Activated T-cell treated with anti-CD3 and anti-CD28 coated beads, Interleukin-2, amount 50 U/mL, for 1 hour (primary cell): ENCODE data around the gene CPT1C.

Experiments used
- DNase-seq: peaks from one replicate; pipeline ENCODE4 v3.0.0-alpha.2; 2020

CPT1C gene

DNA sequence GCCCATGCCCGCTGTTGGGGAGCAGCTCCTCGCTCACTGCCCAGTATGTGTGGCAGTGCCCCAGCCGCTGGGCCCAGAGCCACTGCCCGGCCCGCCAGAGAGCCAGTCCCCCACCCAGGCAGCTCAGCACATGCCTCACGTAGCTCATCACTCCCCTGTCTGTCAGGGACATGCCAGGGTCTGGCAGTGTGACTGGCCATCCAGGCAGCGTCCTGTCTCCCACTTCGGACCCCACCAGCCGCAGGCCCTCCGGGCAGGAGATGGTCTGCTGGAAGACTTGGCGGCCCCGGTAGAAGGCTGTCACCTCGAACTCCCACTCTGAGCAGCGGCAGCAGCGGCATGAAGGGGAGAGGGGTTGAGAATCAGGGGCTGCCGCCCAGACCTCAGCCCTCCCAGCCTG lies 28.9 kb upstream of the CPT1C start:
- no peak for DNase-seq

DNA sequence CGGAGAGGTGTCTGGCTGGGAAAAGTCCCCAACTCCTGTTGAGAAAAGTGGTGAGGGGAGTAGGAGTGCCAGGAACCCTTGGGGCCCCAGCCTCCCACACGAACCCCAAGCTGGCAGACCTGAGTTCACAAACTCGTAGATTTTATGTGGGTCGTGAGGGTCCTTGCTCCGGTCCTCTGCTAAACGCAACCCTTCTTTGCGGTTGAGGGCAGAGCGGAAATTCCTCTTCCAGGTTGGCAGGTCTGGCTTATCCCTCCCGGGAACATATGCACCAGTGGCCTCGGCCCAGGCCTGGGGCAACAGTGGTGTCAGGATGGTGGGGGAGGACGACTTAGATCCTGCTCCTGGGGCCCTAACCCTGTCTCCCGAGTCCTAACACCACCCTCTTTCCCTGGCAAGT lies 27.7 kb upstream of the CPT1C start:
- DNase-seq: no peak

DNA sequence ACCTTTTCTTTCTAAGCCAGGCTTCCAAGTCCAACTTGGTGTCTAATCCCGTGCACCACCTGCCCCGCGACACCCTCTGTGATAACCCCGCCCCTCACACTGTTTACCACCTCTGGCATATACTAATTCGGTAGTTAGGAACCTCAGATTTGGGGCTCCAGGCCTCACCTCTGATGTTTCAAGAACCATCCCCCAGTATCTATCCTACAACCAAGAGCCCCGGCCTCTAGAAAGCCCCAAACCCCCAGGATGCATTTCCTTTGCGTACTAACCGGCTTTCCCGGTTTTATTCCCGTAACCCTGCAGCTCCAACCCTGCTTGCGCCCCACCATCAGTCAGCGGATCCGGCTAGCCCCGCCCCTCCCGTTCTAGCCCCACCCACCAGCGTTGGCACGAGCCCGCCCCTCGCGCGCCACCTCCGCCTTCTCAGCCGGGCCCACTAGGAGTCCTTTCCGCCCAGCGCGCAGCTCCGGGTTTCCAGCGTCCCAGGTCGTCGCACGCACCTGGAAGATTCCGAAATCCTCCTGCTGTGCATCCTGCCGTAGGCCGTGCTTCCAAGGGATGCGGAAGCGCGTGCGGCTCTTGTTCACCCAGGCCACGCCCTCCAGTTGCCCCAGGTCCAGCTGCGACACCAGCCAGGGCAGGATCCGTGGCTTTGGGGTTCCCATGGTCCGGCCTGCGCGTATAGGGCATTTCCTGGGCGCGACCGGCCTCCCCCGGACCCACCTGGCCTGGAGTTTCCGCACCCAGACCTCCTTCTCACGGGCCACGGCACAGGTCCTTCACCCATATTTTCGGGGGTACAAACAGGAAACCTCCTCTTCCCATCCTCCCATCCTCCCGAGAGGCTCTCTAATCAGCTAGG lies 26.5 kb upstream of the CPT1C start:
- peak; percentile 93 for DNase-seq

DNA sequence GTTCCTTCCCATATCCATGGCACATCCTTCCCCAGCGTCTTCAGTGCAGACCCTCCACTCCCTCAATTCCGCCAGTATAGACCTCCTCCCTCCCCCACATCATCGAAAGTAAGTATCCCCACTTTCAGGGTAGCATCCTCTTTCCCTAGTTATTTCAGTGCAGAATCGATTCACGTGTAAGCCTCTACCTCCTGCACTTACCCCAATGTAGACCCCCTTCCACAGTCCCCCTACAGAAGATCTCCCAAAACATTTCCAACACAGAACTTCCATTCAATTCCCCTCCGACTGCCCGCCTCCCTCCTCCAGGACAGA lies 25.9 kb upstream of the CPT1C start:
- no peak for DNase-seq

DNA sequence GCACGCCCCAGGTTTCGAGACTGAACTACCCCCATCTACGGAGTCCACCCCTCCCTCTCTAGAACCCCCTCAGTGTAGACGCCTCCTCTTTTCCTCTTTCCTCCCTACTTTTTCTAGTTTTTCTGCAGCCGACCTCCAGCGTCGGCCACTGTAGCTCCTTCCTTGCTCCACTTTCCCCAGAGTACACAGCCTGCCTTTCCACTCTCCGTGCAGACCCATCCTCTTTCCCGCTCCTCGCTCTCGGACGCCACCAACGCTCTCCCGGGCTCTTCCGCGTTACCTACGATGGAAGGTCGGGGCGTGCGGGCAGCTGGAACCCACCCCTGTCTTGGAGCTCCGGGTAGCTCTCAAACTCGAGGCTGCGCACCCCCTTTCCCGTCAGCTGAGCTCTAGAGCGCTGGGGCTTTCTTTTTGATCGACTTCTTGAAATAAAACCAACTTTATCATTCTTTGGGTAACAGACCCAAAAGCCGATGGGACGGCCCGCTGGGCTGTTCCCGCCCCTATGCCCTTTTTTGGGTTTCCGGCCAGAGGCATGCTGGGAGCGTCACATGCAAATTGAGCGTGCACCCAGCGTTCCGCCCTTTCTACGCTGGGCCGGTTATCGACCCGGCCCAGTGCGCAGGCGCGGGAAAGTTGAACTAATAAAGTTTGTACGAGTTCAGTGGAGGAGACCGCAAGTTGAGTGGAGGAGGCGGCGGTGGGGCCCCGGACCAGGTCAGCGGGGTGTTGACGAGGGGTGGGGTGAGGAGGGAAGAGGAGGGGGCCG lies 25.4 kb upstream of the CPT1C start, which contains the start of the genes BCL2L12 and IRF3:
Gene BCL2L12 (plus strand): TSS at position 583 of the 769 bp plus-strand sequence. CDS start 760 bp downstream, outside the sequence.
Gene IRF3 (minus strand): TSS at position 507 of the 769 bp plus-strand sequence. CDS start 1,019 bp downstream, outside the sequence.
- peak; percentile 100 for DNase-seq

DNA sequence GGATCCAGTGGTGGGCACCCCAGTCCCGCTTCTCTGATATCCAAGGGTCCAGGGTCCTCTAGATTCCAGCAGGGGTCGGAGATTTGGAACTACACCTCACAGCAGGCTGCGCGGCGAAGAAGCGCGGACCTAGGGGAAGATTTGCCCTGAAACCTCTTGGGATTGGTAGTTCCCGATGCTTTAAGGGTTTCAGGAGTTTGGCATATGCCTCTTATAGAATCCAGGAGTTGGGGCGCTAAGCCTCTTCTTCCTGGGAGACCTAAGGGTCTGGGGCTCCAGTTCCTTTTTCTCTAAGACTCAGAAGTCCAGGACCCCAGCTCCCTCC lies 24.8 kb upstream of the CPT1C start:
- no peak for DNase-seq

DNA sequence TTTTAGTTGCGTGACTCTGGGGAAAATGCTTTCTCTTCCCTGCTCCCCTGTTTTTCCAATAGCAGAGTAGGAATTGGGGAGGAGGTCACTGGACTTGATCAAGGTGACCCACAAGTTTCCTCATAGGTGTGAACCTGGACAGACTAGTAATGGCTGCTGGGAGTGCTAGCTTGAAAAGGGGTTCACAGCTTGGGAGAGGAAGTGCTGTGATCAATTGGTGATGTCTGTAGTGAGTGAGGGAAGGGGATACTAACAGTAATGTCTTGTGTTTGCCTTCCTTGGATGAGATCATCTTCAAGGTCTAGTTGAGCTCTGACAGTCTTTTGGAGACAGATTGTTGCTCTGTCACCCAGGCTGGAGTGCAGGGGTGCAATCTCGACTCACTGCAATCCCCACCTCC lies 23.4 kb upstream of the CPT1C start:
- DNase-seq: no peak

DNA sequence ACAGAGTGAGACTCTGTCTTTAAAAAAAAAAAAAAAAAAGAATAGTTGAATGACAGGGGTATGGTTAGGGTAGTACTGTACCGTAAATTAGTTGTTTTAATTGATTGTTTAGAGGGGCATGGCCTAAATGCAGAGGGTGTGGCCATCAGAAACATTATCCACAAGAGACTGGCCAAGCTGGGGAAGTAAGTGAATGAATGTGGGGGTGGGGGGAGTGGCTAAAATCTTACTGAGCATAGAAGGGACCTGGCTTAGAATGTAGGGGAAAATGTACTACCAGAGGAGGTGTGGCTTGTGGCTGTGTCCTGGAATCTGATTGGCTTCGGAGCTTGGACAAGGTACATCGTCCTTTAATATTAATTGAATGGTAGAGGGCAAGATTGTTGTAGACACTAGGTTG lies 21.4 kb upstream of the CPT1C start:
- DNase-seq: no peak

DNA sequence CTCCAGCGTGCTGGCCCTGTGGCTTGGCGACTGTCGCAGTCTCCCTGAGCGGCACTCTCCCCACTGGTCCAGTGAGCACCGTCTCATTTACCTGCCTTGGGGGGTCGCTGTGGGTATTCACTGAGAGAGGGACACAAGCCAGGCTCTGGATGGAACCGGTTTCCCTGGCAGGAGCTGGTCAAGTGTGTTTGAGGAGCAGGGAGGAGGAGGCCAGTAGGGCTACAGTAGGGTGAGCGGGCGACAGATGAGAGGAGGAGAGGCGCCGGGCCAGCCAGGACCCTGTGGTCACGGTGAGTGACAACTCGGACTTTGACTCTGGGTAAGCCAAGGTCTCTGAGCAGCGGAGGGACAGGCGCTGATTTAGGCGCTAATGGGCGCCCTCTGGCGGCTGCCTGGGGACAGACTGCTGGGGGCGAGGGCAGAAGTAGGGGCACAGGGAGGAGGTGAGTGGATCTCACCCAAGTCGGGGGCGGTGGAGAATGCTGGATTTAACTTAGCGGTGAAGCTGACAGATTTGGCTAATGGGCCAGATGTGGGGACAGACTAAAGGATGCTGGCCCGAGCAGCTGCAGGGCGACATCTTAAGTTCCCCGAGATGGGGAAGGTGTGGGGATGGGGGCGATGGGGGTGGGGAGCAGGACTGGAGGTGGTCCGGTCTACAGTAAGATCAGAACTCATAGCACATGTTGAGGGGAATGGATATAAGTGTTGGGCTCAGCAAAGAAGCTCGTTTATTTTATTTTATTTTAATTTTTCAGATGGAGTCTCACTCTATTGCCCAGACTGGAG lies 18.6 kb upstream of the CPT1C start:
- peak; percentile 79 for DNase-seq

DNA sequence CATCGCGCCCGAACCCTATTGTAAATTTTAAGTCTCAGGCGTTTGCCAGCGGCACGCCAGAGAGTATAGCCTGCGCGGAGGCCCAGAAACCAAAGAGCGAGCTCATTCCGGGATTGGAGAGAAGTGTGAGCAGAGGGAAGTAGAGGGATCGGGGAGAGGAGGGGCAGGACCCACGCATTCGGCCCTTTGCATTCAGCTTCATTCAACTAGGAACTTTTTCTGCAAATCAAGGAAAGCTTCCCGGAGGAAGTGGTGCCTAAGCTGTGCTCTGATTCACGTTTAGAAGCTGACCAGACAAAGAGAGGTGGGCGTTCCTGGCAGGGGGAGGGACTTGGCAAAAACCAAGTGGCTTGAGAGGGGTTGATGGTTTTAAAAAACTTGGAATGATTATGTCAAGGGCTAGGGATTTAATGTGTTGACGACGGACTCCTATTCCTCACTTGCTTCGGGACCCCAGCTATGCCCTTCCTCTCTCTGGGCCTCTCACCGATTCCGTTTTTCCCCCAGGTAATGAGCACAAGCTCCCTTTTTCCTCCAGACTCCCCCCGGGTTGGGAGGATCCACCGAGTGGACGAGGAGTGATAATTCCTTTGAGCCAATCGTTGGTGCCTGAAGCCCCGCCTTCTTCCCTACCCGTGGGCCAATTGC lies 14.7 kb upstream of the CPT1C start:
- no peak for DNase-seq

DNA sequence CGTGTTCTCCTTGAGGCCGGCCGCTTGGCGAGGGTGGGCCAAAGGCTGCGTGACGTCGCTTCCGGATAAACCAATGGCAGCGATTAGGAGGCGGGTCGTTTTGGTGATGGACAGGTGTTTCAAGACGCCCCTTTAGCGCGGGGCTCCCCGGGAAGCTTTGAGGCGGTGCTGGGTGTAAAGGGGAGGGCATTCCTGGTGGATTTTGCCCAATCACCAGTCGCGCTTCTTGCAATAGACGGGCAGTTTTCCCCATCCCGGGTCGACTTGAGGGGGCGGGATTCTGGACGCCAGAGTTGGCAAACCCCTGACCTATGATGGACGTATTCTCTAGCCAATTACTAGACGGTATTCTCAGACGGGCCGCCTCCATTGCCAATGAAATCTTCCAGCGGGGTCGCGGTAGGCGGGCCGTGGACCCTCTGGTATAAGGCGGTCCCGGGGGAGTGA lies 14.1 kb upstream of the CPT1C start:
- peak; percentile 97 for DNase-seq

DNA sequence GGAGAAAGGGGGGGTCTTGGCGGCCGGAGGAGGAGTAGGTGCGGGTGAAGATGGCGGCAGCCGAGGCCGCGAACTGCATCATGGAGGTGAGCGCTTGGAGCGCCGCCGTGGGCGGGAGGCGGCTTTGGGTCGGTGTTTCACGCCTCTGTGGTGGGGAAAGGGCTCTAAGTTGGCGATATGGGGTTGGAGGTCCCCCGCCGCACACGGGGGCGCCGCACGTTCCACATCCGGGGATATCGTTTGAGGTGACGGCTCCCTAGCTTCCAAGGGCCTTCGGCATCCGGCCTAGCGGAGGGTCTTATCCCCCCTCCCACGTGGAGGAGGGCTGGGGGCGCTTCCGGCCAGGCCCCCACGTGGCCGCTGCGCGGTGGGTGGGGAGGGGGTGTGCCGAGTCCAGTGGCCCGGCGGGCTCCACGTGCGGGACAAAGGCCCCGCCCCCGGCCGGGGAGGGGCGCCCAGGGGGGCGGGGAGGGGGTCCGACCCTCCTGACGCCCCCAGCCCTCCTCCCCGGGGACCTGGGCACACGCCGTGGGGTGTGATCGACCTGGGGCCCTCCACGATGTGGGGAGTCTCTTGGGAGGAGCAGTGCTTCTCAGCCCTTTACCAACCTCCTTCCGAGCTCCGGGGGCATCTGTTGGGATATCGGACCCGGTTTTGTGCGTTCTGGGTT lies 13.6 kb upstream of the CPT1C start, which contains the start of gene PRMT1:
Gene PRMT1 (plus strand): TSS at position 41 of the 670 bp plus-strand sequence. CDS start 10 bp downstream, at position 51.
- no peak for DNase-seq

DNA sequence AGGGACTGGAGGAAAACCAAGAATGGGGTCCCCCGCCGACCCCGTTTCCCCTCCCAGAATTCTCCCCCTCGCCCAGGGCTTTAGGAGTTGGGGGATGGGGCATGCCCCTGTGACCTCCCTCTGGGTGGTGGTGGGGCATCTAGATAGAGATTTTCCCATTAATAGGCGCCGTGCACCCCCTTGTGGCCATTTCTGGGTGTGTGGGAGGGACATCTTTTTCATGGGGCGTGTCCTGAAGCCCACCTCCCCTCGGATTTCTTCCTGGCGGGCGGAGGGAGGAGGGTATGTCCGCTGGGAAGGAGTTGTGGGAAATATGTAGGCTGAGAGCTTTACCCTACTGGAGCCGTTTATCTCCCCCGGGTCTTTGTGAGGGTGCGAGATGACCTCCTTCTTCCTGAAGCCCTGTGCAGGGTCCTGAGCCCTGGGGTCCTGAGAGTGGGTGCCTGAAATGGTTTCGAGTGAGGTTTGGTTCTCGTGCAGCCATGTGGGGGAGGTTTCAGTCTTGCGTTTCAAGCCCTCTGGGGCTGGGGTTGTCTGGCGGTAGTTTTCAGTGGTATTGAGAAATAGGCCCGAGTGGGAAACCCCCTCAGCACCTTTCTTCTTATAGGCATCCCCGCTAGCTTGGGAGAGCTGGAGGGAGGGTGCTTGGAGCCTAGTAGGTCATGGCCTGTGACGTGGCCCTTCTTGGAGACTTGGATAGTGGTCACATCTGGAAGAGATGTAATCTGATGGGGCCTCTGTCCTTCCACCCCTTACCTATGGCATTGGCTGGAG lies 12.8 kb upstream of the CPT1C start:
- DNase-seq: peak; percentile 85

DNA sequence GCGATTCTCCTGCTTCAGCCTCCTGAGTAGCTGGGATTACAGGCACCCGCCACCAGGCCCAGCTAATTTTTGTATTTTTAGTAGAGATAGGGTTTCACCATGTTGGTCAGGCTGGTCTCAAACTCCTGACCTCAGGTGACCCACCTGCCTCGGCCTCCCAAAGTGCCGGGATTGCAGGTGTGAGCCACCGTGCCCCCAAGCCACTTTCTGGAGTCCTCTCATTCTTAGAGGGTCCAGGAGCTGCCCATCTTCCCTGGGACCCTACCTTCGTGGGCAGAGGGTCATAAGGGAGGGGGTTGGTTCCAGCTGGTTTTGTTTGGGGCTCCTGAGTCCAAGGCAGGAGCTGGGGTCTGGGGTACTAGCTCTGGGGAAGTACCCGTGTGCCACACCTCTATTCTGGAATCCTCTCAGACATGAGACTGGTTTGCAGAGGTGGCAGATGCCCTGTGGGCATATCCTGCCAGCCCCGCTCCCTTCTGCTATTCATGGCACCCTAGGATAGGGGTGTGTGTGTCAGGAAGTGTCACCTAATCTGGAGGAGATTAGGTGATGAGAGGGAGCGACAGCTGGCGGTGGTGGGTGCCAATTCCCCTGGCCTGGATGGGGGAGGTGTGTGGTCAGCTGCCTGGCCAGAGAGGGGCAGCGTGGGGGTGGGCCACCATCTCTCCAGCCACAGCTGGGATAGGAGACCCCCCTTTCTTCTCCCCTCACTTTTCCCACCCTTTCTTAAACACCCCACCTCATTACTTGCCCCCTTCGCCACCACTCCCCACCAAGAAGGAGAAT lies 11.7 kb upstream of the CPT1C start:
- no peak for DNase-seq

DNA sequence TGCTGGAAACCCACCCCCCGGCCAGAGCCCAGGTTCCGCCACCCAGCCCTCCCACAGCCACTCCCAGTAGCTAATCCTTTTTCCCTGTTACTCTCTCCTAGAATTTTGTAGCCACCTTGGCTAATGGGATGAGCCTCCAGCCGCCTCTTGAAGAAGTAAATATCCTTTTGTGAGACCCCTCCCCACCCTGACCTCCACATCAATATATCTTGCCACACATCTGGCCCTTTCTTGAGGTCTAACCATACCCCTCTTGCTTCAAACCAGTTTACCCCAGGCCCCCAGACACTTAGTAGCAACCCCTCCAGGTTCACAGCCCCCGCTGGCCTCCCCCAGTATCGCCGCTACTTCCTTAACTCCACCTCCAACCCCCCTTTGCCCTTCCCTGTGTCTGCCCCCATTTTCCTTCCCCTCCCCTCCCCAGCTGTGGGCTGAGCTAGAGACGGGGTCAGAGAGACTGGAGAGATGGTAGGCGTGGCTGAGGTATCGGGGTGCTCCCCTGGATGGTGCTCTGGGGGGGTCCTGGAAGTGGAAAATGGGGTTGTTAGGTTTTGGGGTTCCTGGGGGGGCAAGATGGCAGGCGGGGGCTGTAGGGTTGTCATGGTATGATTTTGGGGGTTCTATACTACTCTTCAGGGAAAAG lies 11.0 kb upstream of the CPT1C start:
- no peak for DNase-seq

DNA sequence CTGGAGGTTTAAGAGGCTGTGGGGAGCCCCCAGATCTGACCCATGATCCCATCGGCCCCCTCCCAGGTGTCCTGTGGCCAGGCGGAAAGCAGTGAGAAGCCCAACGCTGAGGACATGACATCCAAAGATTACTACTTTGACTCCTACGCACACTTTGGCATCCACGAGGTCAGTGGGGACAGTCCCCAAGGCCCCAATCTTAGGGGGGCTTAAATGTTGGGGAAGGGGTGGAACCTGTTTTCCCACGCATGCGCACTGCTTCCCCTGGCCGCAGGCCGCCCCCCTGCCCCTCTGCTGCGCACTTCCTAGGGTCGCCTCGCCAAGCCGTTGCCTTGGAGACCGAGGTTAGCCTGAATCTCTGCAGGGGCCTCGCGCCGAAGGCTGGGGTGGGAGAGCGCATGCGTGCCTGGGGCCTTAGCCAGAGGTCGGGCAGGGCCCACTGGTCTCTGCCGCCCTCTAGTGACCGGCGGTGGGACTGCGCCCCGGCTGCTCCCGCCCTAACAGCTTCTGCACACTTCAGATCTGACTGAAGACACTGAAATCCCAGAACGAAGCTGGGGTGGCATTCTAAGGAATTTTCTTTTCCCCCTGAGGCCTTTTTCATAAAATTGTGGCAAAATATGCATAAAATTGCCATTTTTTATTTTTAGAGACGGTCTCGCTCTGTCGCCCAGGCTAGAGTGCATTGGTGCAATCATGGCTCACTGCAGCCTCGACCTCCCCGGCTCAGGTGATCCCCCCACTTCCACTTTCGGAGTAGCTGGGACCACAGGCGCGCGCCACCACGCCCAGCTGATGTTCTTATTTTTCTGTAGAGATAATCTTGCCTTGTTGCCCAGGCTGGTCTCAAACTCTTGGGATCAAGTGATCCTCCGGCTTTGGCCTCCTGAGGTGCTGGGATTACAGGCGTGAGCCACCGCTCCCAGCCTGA lies 10.2 kb upstream of the CPT1C start:
- peak; percentile 97 for DNase-seq

DNA sequence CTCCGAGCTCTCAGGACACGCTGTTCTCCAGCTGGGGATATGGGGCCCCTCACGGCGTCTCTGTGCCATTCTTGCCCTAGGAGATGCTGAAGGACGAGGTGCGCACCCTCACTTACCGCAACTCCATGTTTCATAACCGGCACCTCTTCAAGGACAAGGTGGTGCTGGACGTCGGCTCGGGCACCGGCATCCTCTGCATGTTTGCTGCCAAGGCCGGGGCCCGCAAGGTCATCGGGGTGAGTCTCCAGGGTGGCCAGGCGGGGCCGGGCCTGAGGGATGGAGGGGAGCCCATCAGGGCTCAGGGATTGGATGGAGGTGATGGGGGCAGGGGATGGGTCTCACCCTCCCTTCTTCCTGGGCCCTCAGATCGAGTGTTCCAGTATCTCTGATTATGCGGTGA lies 9.1 kb upstream of the CPT1C start:
- no peak for DNase-seq

DNA sequence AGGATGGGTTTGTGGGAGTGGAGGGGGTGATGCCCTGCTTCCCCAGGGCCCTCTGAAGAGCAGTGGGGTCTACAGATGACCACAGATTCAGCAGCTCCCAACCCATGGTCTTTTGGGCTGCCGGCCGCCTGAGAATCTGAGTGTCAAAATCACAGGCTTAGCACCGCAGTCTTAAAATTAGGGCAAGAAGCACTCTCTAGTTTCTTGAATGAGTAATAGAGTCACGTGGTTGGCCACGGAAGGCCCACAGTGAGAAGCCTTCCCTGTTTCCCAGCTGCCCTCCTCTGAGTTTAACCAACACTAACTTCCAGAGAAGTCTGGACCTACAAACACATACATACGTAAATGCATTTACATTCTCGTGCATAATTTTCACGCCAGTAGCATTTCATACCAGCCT lies 8.6 kb upstream of the CPT1C start:
- DNase-seq: no peak

DNA sequence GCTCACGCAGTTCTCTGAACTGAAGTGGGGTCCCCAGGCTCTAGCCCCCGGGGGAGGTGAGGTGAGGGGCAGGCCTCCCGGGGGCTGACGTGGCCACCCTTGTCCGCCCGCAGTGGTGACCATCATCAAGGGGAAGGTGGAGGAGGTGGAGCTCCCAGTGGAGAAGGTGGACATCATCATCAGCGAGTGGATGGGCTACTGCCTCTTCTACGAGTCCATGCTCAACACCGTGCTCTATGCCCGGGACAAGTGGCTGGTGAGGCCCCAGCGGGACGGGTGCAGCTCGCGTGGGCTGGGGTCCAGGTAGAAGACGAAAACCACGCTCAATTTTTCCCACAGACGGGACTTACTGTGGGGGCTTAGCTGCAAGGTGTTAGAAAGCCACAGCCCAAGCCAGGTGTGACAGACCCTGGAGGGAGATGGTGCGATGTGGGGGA lies 7.1 kb upstream of the CPT1C start:
- DNase-seq: no peak
